NCI-H1694 (cell line): ENCODE measurements around the gene ADAMTSL1.

Source experiments
- DNase-seq: peaks from one replicate; lab custom pipeline; 2025; lab: John Stamatoyannopoulos, UW

The ADAMTSL1 gene

GRCh38 chr9:18461496-18461895 is 12.5 kb upstream of the ADAMTSL1 start:
- no peak for DNase-seq

GRCh38 chr9:18463991-18464390 is 10.0 kb upstream of the ADAMTSL1 start:
- DNase-seq = no peak

GRCh38 chr9:18466101-18466500 is 7.9 kb upstream of the ADAMTSL1 start:
- DNase-seq = no peak

- no peak for DNase-seq
Observed at GRCh38 chr9:18467696-18468095, 6.3 kb upstream of the ADAMTSL1 start.

GRCh38 chr9:18472435-18472834 is 1.5 kb upstream of the ADAMTSL1 start:
- DNase-seq = no peak

- no peak for DNase-seq
Observed at GRCh38 chr9:18472841-18473251, 1.1 kb upstream of the ADAMTSL1 start.

GRCh38 chr9:18474783-18475182 is 830 bp downstream of the ADAMTSL1 start:
- no peak for DNase-seq

GRCh38 chr9:18477121-18477660 is 3.2 kb downstream of the ADAMTSL1 start:
- DNase-seq = no peak

- DNase-seq = no peak
Observed at GRCh38 chr9:18477719-18478118, 3.8 kb downstream of the ADAMTSL1 start.

- no peak for DNase-seq
Observed at GRCh38 chr9:18478501-18479361, 4.8 kb downstream of the ADAMTSL1 start.

- DNase-seq = no peak
Observed at GRCh38 chr9:18479405-18479804, 5.5 kb downstream of the ADAMTSL1 start.

GRCh38 chr9:18480662-18481093 is 6.7 kb downstream of the ADAMTSL1 start:
- no peak for DNase-seq

GRCh38 chr9:18482371-18482770 is 8.4 kb downstream of the ADAMTSL1 start:
- no peak for DNase-seq

GRCh38 chr9:18485714-18486113 is 11.8 kb downstream of the ADAMTSL1 start:
- no peak for DNase-seq

- DNase-seq = no peak
Observed at GRCh38 chr9:18487611-18488010, 13.7 kb downstream of the ADAMTSL1 start.

- DNase-seq = no peak
Observed at GRCh38 chr9:18488886-18489285, 14.9 kb downstream of the ADAMTSL1 start.

- no peak for DNase-seq
Observed at GRCh38 chr9:18489861-18490260, 15.9 kb downstream of the ADAMTSL1 start.

- DNase-seq = no peak
Observed at GRCh38 chr9:18490641-18491370, 16.9 kb downstream of the ADAMTSL1 start.

- DNase-seq = no peak
Observed at GRCh38 chr9:18492612-18493011, 18.7 kb downstream of the ADAMTSL1 start.

GRCh38 chr9:18493451-18493993 is 19.6 kb downstream of the ADAMTSL1 start:
- DNase-seq = no peak

- DNase-seq = no peak
Observed at GRCh38 chr9:18495065-18495464, 21.1 kb downstream of the ADAMTSL1 start.

- no peak for DNase-seq
Observed at GRCh38 chr9:18496256-18497000, 22.5 kb downstream of the ADAMTSL1 start.
